ENCODE data around the gene GNG7.

DNA sequence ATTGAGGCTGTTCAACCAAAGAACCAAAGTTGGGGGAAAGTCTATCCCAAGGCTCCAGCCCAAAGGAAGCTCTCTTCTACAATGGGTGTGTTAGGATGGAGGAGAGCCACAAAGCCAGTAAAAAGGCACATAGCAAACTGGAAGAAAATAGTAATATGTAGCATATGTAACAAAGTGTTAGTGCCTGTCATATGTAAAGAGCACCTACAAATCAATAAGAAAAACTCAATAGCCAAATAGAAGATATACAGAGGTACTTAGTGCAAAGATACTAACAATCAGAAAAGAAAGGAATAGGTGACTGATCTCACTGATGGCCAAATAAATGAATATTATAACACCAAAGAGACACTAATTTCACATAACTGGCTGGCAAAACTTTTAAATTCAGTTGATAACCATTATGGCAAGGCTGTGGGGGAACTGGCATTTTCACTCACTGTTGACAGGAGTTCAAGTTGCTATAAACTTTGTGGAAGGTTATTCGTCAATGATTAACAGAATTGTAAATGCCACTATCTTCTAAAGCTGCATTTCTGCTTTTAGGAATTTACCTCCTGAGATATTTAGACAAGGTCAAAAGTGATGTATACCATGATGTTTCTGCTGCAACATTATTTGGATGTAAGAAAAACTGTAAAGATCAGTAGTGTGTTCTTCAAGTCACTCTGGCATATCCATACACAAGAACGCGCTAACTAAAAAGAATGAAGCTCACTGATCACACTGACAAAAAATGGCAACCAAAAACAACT lies 110.8 kb downstream of the GNG7 start:
- TF ChIP-seq, protein P1, sequence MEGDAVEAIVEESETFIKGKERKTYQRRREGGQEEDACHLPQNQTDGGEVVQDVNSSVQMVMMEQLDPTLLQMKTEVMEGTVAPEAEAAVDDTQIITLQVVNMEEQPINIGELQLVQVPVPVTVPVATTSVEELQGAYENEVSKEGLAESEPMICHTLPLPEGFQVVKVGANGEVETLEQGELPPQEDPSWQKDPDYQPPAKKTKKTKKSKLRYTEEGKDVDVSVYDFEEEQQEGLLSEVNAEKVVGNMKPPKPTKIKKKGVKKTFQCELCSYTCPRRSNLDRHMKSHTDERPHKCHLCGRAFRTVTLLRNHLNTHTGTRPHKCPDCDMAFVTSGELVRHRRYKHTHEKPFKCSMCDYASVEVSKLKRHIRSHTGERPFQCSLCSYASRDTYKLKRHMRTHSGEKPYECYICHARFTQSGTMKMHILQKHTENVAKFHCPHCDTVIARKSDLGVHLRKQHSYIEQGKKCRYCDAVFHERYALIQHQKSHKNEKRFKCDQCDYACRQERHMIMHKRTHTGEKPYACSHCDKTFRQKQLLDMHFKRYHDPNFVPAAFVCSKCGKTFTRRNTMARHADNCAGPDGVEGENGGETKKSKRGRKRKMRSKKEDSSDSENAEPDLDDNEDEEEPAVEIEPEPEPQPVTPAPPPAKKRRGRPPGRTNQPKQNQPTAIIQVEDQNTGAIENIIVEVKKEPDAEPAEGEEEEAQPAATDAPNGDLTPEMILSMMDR (conservative IDR thresholded peaks at IDR 0.05 in 1 of 2, IDR thresholded peaks at IDR 0.05 in 1 of 2; ENCODE audit: extremely low read depth in 1 of 2, insufficient read depth in 1 of 2, low read depth in 1 of 2, low read length in 2 of 2), result no peak
- TF ChIP-seq EZH2 (IDR thresholded peaks at IDR 0.05; ENCODE audit: borderline replicate concordance, low read length), result no peak

All from mammary epithelial cell (primary cell).